Mesothelial cell of epicardium (in vitro differentiated cells): ENCODE data around the gene SYCP2. TPM values are rescaled to one million over a fixed set of nuclear protein-coding genes. Genes with fewer than 3 reads are reported as not detected.

Experiments
- DNase-seq, 2 experiments: peaks; one replicate each; pipeline ENCODE4 v3.0.0; 2021; ENCODE audit warnings: low spot score in 2 of 2; ENCODE audit not compliant: unreplicated experiment in 2 of 2
- H3K27ac Mint-ChIP-seq: 2 replicates; pipeline ENCODE4 v1.8.0; 2021; ENCODE audit warnings: mixed read lengths
- H3K27me3 Mint-ChIP-seq: 2 replicates; pipeline ENCODE4 v1.8.0; 2021; ENCODE audit warnings: low read depth, mixed read lengths
- H3K36me3 Mint-ChIP-seq: 2 replicates; pipeline ENCODE4 v1.8.0; 2021; ENCODE audit warnings: mixed read lengths
- H3K4me1 Mint-ChIP-seq: 2 replicates; pipeline ENCODE4 v1.8.0; 2021; ENCODE audit warnings: mixed read lengths
- H3K4me3 Mint-ChIP-seq: 2 replicates; pipeline ENCODE4 v1.8.0; 2021; ENCODE audit warnings: mild to moderate bottlenecking, moderate library complexity, mixed read lengths
- H3K9me3 Mint-ChIP-seq: 2 replicates; pipeline ENCODE4 v1.8.0; 2021; ENCODE audit warnings: mixed read lengths
- total RNA-seq: library from RNA; stranded (reverse); gene quantifications from 3 replicates; pipeline ENCODE4 v1.2.1, GENCODE V29; 2021
- TF ChIP-seq, protein P1 (sequence below): fragments of 200-600 bp; sonication (generic); IDR thresholded peaks from one replicate; pipeline ENCODE4 v1.5.0; 2021; ENCODE audit warnings: antibody characterized with exemption; ENCODE audit not compliant: unreplicated experiment

Gene SYCP2
- total RNA-seq, 1 donor from 2014 or later = 2.3 TPM

DNA sequence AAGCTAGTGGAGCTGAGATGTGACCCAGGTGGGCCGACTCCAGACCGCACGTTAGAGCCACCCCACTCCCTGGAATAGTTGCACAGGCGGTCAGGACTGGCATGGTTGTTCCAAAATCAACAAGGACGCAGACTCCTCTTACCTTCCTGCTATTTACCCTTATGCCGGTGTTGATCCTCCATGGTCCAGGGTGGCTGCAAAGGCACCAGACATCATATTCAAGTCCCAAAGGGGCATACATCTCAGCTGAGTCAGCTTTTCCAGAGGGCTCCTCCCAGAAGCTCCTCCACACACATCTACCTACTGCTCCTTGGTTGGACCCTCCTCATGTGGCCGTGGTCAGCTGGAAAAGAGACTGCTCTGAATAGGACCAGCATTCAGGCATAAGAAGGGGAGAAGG is 112.2 kb downstream of the SYCP2 start:
- TF ChIP-seq, protein P1, sequence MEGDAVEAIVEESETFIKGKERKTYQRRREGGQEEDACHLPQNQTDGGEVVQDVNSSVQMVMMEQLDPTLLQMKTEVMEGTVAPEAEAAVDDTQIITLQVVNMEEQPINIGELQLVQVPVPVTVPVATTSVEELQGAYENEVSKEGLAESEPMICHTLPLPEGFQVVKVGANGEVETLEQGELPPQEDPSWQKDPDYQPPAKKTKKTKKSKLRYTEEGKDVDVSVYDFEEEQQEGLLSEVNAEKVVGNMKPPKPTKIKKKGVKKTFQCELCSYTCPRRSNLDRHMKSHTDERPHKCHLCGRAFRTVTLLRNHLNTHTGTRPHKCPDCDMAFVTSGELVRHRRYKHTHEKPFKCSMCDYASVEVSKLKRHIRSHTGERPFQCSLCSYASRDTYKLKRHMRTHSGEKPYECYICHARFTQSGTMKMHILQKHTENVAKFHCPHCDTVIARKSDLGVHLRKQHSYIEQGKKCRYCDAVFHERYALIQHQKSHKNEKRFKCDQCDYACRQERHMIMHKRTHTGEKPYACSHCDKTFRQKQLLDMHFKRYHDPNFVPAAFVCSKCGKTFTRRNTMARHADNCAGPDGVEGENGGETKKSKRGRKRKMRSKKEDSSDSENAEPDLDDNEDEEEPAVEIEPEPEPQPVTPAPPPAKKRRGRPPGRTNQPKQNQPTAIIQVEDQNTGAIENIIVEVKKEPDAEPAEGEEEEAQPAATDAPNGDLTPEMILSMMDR = no peak

DNA sequence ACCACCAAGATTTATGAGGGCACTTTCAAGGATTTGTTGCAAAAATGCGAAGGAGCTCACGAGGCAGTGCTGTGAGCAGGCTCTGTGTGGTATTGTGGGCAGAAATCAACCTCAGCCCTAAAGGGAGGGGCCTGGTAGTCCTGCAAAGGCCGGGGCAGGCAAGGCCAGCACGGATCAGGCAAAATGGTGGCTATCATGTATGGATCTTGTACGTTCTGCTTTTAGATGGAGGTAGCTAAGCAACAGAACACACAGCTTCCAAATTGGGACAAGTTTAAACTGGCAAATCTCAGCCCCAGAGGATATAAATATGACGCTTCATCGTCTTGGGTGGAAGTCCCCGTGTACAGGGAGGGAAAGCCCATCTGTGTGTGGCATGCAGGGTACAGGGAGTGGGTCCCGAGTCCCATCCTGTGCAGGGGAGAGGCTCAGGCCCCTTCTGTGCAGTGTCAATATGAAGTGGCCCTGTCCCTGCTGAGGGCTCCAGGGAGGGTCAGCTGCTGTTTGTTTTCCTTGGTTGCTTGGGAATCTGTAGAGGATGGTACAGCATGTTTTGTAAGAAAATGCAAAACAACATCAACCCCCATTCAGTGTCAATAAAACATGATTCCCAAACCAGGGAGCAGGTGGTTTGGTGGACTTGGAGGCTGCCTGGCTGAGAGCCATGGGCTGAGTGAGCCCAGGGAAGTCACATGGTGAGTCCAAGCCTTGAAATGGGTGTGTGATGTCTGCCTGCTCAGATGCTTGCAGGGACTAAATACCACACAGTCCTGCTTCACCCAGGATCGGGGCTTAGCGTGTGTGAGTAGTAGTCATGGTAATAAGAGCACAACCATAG is 113.0 kb downstream of the SYCP2 start:
- no peak overlapping the region for H3K27ac Mint-ChIP-seq
- H3K4me1 Mint-ChIP-seq = no peaks in the 10 kb centered on the region
- no peak for DNase-seq
- H3K27me3 Mint-ChIP-seq = peaks cover 72% of the 10 kb centered on the region
- H3K9me3 Mint-ChIP-seq = no peaks in the 10 kb centered on the region
- TF ChIP-seq, protein P1 = no peak
- H3K4me3 Mint-ChIP-seq = no peak overlapping the region
- no peaks in the 10 kb centered on the region for H3K36me3 Mint-ChIP-seq

More for the DNA sequence above, 112.2 kb downstream of the SYCP2 start:
- no peak overlapping the region for H3K4me3 Mint-ChIP-seq
- DNase-seq = no peak
- peaks cover 74% of the 10 kb centered on the region for H3K27me3 Mint-ChIP-seq
- H3K4me1 Mint-ChIP-seq = no peaks in the 10 kb centered on the region
- no peak overlapping the region for H3K27ac Mint-ChIP-seq
- H3K36me3 Mint-ChIP-seq = no peaks in the 10 kb centered on the region
- H3K9me3 Mint-ChIP-seq = no peaks in the 10 kb centered on the region

DNA sequence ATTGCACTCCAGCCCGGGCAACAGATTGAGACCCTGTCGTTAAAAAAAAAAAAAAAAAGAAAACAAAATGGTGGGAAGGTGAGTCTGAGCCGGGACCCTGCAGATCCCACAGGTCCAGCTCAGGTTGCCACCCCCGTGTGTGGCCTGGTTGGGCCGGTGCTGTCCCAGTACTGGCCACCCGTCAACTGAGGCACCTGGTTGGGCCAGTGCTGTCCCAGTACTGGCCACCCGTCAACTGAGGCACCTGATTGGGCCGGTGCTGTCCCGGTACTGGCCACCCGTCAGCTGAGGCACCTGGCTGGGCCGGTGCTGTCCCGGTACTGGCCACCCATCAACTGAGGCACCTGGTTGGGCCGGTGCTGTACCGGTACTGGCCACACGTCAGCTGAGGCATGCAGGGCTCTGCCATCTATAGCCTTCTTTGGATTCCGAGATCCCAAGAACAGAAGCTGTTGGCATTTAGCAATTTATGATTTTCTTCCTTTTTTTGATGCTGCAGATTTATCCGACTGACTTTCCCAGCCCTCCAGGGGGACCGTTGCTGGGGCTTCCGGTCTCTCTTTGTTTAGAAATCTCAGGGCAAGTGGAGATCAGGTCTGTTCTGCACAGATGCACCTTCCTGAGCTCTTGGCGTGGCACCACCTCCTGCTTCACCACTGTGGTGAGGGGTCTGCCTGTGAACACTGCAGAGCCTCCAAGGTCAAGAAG is 113.8 kb downstream of the SYCP2 start:
- TF ChIP-seq, protein P1 = no peak
- DNase-seq = no peak
- Mint-ChIP-seq H3K4me3 (no peak overlapping the region), H3K4me1 (no peaks in the 10 kb centered on the region), H3K9me3 (no peaks in the 10 kb centered on the region), H3K36me3 (no peaks in the 10 kb centered on the region), H3K27ac (no peak overlapping the region), H3K27me3 (peaks cover 72% of the 10 kb centered on the region)

DNA sequence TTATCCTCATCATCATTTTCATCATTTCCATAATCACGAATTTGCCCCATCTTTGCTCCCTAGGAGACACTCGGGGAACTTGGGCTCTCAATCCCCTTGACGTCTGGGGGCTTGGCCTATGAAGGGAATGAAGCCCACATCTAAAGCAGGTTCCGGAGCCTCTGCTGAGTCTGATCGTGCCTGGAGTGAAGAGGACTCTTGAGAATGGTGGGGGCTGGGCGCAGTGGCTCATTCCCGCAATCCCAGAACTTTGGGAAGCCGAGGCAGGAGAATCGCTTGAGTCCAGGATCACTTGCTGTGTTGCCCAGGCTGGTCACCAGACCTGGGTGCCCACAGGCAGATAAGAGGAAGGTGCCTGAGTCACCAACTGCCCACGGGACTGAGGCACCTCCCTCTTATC is 114.5 kb downstream of the SYCP2 start:
- no peak for DNase-seq
- Mint-ChIP-seq H3K9me3 (no peaks in the 10 kb centered on the region), H3K4me1 (no peaks in the 10 kb centered on the region)

DNA sequence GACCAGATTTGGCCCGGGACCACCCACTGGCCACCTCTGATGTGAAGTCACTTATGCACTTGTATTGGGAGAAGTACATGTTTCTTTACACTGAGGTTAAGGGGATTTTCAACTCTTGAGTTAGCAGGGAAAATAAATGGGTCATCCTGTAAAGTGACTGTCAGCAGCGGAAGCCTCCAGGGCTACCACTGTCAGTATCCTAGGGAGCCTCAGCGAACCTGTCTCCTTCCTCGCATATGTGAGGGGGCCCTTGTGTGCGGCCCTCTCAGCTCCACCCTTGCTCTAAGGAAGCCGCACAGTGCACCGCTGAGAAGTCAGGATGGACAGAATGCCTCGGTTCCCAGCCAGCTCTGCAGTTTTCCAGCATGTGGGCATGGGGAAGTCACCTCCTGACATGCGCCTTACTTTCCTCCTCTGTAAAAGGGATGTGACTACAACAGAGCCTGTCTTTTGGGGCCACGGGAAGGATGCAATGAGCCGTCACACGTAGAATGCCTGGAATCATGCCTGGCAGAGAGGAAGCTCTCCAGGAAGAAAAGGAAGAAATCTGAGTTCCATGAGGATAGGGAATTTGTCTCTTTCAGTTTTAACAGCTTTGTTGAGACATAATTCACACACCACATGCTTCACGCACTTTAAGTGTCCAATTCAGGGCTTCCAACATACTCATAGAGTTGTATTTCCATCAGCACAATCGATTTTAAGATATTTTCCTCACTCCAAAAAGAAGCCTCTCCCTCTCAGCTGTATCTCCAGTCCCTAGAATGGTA is 115.4 kb downstream of the SYCP2 start:
- TF ChIP-seq, protein P1 = no peak
- Mint-ChIP-seq H3K9me3 (no peaks in the 10 kb centered on the region), H3K36me3 (no peaks in the 10 kb centered on the region)

More for the DNA sequence above, 114.5 kb downstream of the SYCP2 start:
- Mint-ChIP-seq H3K4me3 (no peak overlapping the region), H3K27me3 (peaks cover 72% of the 10 kb centered on the region), H3K27ac (no peak overlapping the region), H3K36me3 (no peaks in the 10 kb centered on the region)
- TF ChIP-seq, protein P1 = no peak

More for the DNA sequence above, 115.4 kb downstream of the SYCP2 start:
- H3K4me3 Mint-ChIP-seq = no peak overlapping the region
- H3K4me1 Mint-ChIP-seq = no peaks in the 10 kb centered on the region
- no peak overlapping the region for H3K27ac Mint-ChIP-seq
- H3K27me3 Mint-ChIP-seq = peaks cover 70% of the 10 kb centered on the region
- no peak for DNase-seq
